SJCRH30 (cell line): ENCODE results near the gene AGAP6. TPM values are rescaled to one million over a fixed set of nuclear protein-coding genes. Genes with fewer than 3 reads are reported as not detected.
"Not testable (repeated sequence)": the region's sequence is repeated elsewhere in the genome, so short reads cannot be mapped to it uniquely, and the experiment has no call there.

Experiments
- DNase-seq, 2 experiments: peaks; one replicate each; pipeline ENCODE4 v3.0.0-alpha.2; 2015 to 2020
- H3K27ac ChIP-seq: fragments of 250-450 bp; sonication (Bioruptor Pico); 2 replicates; pipeline ENCODE4 v1.5.1; 2020; ENCODE audit warnings: mild to moderate bottlenecking, moderate library complexity
- H3K27me3 ChIP-seq: fragments of 250-450 bp; sonication (Bioruptor Pico); 2 replicates; pipeline ENCODE4 v1.5.1; 2020; ENCODE audit warnings: mild to moderate bottlenecking, moderate library complexity
- H3K36me3 ChIP-seq: fragments of 250-450 bp; sonication (Bioruptor Pico); 2 replicates; pipeline ENCODE4 v1.5.1; 2020; ENCODE audit warnings: mild to moderate bottlenecking, moderate library complexity
- H3K4me1 ChIP-seq: fragments of 250-450 bp; sonication (Bioruptor Pico); 2 replicates; pipeline ENCODE4 v1.5.1; 2020; ENCODE audit warnings: mild to moderate bottlenecking, moderate library complexity
- H3K4me3 ChIP-seq: fragments of 250-450 bp; sonication (Bioruptor Pico); 2 replicates; pipeline ENCODE4 v1.5.1; 2020; ENCODE audit warnings: mild to moderate bottlenecking, moderate library complexity
- H3K9me3 ChIP-seq: fragments of 250-450 bp; sonication (Bioruptor Pico); replicated peaks from 2 replicates; pipeline ENCODE4 v1.5.1; 2020; ENCODE audit warnings: mild to moderate bottlenecking, moderate library complexity
- total RNA-seq: library from RNA; depleted of rRNA; stranded (reverse); fragments of >200 nt; shearing (Covaris generic); gene quantifications from 2 replicates; pipeline ENCODE4 v1.2.3, GENCODE V29; 2014; rRNA removed

Gene AGAP6
- total RNA-seq, 1 experiment from 2014 or later, result 4.6 TPM

DNA sequence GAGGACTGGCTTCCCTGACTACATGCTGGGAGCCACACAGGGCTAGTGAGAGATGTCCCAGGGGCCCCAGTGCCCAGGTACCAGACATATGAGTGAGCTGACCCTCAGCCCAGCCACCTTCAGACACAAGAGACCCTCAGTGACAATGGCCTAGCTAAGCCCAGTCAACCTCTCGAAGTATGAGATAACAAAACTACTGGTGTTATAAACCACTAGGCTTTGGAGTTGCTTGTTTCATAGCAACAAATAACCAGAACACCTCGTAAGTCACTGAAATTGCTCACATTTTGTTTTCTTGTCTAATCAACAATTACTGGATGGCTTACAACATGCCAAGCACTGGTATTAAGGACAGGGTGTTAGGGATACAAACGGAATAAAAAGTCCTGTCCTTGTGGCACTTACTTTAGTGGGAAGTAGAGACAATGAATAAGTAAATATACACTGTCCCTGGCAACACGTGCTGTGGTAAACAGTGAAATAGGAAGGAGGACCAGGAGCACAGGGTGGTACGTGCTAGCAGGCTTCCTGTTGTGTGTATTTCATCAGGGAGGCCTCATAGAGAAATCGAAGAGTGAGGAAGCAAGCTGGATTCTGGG lies 64.7 kb downstream of the AGAP6 start:
- not testable (repeated sequence) for H3K9me3 ChIP-seq, DNase-seq, H3K4me1 ChIP-seq, H3K27me3 ChIP-seq, H3K4me3 ChIP-seq, H3K27ac ChIP-seq, H3K36me3 ChIP-seq

DNA sequence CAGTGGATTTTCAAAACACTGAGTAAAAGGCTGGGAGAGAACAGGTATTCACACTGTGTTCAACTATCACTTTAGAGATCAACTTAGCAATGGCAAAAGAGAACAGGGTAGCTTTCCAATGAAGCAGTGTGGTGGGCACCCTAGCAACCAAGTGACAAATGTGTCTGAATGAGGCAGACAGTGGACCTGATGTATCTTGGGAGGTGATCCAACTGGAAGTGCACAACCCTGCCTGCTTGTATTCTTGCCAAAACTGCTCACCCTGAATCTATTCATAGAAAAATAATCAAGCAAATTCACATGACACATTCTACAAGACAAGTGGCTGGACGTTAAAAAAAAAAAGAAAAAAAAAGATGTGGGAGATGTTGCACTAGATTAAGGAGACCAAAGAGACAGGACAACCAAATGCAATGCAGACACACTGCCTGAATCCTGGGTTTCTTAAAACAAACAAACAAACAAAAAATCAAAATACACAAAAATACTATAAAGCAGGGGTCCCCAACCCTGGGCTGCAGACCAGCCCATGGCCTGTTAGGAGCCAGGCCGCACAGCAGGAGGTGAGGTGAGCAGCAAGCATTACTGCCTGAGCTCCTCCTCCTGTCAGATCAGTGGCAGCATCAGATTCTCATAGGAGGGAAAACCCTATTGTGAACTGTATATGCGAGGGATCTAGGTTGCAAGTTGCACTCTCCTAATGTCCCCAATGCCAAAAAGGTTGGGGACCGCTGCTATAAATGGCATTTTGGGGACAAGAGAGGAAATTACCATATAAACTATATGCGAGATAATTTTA lies 67.5 kb downstream of the AGAP6 start:
- not testable (repeated sequence) for DNase-seq, H3K4me1 ChIP-seq, H3K36me3 ChIP-seq, H3K9me3 ChIP-seq, H3K4me3 ChIP-seq, H3K27ac ChIP-seq, H3K27me3 ChIP-seq

DNA sequence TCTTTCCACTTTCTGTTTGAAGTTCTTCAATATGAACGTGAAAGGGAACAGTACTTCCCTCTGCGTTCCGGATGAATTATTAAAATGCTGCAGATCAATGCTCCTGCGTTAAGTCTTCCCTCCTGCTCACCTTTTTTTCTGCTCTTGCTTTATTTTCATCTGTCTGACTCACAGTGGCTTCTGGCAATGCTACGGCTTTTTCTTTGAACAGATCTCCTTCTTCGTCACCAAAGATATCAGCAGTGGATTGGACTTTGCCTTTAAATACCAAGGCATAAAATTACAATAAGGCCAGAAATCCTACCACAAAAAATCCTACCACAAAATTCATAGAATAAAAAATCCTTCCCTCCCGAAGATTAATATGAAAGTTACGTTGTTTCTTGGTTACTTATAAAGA lies 68.4 kb downstream of the AGAP6 start:
- not testable (repeated sequence) for H3K36me3 ChIP-seq, H3K9me3 ChIP-seq, H3K4me3 ChIP-seq, DNase-seq, H3K27me3 ChIP-seq, H3K4me1 ChIP-seq, H3K27ac ChIP-seq

DNA sequence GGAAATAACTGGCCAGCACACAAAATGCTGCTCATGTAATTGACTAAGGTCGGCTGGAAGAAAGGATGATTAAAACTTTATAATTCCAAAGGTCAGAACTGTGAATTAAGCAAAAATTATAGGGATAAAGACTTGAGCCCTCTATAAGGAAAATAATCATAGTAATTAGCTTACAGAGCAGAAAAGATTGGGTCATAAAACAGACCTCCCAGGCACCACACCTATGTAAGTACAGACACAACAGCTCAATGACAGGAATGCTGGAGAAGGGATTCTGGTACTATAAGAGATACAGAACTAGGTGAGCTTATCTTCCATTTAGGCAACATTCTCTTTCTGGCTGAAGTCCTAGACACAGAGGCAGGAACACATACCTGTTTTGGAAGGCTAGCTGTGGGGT lies 70.5 kb downstream of the AGAP6 start:
- not testable (repeated sequence) for H3K36me3 ChIP-seq

DNA sequence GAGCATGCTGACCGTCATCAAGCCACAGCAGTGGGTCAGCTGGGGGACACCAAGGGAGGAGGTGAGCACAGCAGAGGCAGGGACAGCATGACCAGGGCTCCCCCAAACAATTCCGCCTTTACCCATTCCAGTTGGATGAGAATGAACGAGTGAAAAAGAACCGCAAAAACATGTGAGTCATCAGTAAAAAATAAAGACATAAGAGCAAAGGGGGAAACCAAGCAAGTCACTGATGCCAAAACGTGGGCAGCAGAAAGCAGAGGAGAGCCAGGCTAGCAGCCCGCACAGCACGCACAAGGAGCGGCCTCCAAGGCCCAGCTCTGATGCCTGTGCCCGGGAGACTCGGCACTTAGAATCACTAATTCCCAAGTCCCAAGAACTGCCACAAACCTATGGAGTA lies 71.7 kb downstream of the AGAP6 start:
- H3K9me3 ChIP-seq, H3K4me1 ChIP-seq, H3K27me3 ChIP-seq, H3K36me3 ChIP-seq, H3K4me3 ChIP-seq, H3K27ac ChIP-seq, DNase-seq: not testable (repeated sequence)

More for the DNA sequence above, 70.5 kb downstream of the AGAP6 start:
- DNase-seq, H3K27me3 ChIP-seq, H3K4me1 ChIP-seq, H3K9me3 ChIP-seq, H3K4me3 ChIP-seq, H3K27ac ChIP-seq: not testable (repeated sequence)

Other genes with a start within 250 kb of the AGAP6 start
- 2.4 and 2.8 TPM in 2 replicates for gene OGDHL, start 226.1 kb upstream of the AGAP6 start, total RNA-seq
- gene PARG, start 46.4 kb upstream of the AGAP6 start, total RNA-seq, result 24.0 and 25.6 TPM in 2 replicates
- 12.5 and 14.7 TPM in 2 replicates for gene TIMM23B, start 46.4 kb upstream of the AGAP6 start, total RNA-seq
- gene WASHC2A, start 79.5 kb downstream of the AGAP6 start, total RNA-seq, result 14.3 and 16.8 TPM in 2 replicates